NCI-H2171 treated with DMSO at 0.1 percent for 48 hours (cell line): ENCODE results near the gene SLK.

ENCODE experiments used
- DNase-seq: peaks from one replicate; lab custom pipeline; 2025; lab: John Stamatoyannopoulos, UW

The SLK gene

GRCh38 chr10:103990531-103990930 is 23.6 kb downstream of the SLK start:
- DNase-seq = no peak

- DNase-seq = no peak
Observed at GRCh38 chr10:103991393-103992128, 24.6 kb downstream of the SLK start.

- no peak for DNase-seq
Observed at GRCh38 chr10:103995134-103995533, 28.2 kb downstream of the SLK start.

GRCh38 chr10:103998805-103999204 is 31.9 kb downstream of the SLK start:
- DNase-seq = no peak

- no peak for DNase-seq
Observed at GRCh38 chr10:104002911-104003310, 36.0 kb downstream of the SLK start.

GRCh38 chr10:104005172-104005863 is 38.4 kb downstream of the SLK start:
- DNase-seq = no peak

- DNase-seq = no peak
Observed at GRCh38 chr10:104011904-104012303, 45.0 kb downstream of the SLK start.

GRCh38 chr10:104013489-104013888 is 46.5 kb downstream of the SLK start:
- DNase-seq = no peak

- no peak for DNase-seq
Observed at GRCh38 chr10:104014176-104014575, 47.2 kb downstream of the SLK start.

- no peak for DNase-seq
Observed at GRCh38 chr10:104016661-104017060, 49.7 kb downstream of the SLK start.

- DNase-seq = no peak
Observed at GRCh38 chr10:104018471-104018870, 51.5 kb downstream of the SLK start.

GRCh38 chr10:104020020-104020419 is 53.1 kb downstream of the SLK start:
- no peak for DNase-seq

GRCh38 chr10:104021246-104021645 is 54.3 kb downstream of the SLK start:
- DNase-seq = no peak

GRCh38 chr10:104022026-104022425 is 55.1 kb downstream of the SLK start:
- DNase-seq = no peak

- no peak for DNase-seq
Observed at GRCh38 chr10:104025524-104025923, 58.6 kb downstream of the SLK start.

GRCh38 chr10:104026762-104027161 is 59.8 kb downstream of the SLK start:
- DNase-seq = no peak

- DNase-seq = no peak
Observed at GRCh38 chr10:104028146-104028545, 61.2 kb downstream of the SLK start.

- no peak for DNase-seq
Observed at GRCh38 chr10:104028823-104029520, 62.0 kb downstream of the SLK start.

GRCh38 chr10:104029521-104029860 is 62.6 kb downstream of the SLK start:
- no peak for DNase-seq

- DNase-seq = no peak
Observed at GRCh38 chr10:104031631-104032030, 64.7 kb downstream of the SLK start.

GRCh38 chr10:104032144-104032775 is 65.3 kb downstream of the SLK start:
- DNase-seq = no peak

GRCh38 chr10:104033401-104033930 is 66.5 kb downstream of the SLK start:
- DNase-seq = no peak
